GM19452 (cell line): ENCODE results near the gene CALML3.

Experiments
- ATAC-seq: cut with Tn5 transposase; IDR thresholded peaks from one replicate; pipeline ENCODE4 v1.9.1; 2021; ENCODE audit not compliant: unreplicated experiment

CALML3 gene

DNA sequence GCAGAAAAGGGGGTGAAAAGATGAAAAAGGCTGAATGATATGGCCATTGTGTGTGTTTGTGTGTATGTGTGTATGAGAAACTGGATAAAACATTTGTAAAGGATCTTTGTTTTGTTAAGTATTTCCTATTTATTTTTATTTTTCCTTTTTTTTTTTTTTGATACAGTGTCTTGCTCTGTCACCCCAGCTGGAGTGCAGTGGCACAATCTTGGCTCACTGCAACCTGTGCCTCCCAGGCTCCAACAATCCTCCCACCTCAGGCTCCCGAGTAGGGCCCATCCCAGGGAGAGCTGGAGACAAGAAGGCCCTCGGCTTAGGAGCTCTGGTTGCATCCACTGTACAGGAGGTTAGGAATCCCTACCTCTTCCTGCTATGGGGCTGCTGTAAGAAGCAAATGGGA is 18.5 kb upstream of the CALML3 start:
- no peak for ATAC-seq

DNA sequence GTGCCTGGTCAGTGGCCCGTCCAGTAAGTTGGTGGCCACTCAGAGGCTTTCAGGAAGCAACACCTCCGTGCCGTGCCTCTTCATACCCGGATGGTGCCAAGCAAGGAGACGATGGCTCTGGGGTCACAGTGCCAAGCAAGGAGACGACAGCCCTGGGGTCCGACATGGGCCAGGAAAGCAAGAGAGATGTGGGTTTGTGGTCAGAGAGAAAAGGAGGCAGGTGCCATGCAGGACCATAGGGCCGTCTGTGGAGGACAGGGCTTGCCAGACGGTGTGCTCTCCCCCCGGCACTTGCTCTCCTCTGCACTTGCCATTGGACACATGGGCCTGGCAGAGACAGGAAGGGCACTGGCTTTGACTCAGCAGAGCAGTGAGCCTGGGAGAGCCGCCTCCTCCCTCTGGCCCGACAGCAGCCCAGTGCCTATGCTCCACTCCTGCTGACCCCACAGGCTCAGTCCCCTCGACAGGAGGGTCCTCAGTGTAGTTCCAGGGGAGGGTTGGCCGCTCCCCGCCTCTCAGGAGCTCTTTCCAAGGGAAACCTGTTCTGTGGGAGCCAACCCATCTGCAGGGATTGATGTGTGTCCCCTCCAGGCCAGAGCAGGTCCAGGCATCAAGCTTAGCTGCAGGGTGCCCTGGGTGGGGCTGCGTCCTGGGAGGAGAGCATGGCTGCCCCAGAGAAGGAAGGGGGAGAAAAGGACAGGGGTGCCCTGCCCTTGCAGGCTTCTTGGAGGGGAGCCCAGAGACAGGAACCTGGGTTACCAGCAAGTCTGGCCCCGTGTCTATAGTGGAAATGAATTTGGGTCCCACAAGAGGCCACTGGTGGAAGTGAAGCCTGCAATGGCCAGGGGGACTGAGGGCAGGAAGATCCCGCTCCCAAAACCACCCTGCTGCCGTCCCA is 17.8 kb upstream of the CALML3 start:
- no peak for ATAC-seq

DNA sequence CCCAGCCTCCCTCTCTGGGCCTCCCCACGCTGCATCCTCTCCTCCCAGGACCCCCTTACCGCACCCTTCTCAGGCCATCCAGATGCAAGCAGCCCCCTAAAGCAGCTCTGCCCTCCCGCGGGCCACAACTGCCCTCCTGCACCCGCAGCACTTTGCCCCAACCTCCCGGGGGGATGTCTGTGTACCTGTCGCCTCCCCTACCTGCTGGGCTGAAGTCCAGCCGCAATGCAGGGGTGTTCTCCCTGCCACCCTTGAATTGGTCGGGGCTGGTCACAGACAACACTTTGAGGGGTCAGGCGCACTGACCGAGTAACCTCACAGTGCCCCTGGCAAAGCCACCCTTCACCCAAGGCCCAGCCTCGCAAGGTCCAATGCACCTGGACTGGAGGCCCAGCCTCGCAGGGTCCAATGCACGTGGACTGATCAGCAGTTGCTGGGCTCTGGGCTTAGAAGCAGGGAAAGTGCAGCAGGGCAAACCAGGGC is 17.1 kb upstream of the CALML3 start:
- no peak for ATAC-seq

DNA sequence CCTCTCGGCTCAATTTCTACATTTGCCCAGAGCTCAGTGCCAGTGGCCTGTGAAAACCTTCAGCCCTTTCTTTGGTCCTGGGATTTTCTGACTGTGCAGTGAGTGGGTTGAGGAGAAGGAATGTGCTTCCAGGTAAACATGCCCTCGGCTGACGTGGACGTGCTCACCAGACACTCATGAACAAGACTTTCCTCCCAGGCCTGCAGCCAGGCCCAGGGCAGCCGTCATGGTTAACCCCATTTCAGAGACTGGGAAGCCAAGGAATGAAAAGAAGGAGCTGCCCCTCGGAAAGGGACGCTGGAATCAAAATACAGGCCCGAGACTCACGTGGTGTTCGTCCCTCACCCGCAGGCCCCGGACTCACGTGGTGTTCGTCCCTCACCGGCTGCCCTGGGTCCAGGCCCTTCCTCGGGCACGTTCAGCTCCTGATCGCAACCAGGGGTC is 16.6 kb upstream of the CALML3 start:
- ATAC-seq, result no peak

DNA sequence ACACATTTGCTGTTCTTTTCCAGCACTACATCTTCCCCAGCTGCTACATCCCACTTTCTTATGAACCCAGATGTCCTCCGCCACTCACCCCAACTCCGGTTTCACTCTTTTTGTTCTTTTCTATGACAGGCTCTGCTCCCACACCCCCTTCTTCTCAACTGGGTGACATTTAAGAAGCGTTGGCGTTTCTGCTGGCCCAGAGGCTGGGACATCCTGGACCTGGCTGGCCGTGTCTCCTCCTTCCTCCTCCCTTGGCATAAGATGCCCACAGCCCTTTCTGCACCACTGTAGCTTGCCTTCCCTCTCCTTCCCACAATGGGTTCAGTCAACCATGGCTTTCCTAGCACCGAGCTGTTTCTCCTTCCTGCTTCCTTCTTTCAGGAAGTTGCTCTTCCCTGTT is 16.0 kb upstream of the CALML3 start:
- no peak for ATAC-seq

DNA sequence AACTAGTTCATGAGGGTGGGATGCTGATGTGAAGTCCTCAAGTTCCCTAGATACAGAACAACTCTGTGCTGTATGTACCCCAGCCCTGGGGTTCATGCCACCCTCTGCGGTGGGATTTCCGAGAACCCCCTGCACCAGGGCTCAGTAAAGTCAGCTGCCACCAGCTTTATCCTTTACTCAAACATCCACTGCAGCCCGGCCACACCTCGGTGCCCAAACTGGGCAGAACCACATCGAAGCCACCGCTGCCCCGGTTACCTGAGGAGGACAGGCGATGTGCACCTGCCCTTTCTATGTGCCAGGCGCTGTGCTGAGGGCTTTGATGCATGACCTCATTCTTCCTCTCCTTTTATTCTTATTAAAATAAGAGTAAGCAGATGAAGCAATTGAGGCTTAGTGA is 15.5 kb upstream of the CALML3 start:
- no peak for ATAC-seq

DNA sequence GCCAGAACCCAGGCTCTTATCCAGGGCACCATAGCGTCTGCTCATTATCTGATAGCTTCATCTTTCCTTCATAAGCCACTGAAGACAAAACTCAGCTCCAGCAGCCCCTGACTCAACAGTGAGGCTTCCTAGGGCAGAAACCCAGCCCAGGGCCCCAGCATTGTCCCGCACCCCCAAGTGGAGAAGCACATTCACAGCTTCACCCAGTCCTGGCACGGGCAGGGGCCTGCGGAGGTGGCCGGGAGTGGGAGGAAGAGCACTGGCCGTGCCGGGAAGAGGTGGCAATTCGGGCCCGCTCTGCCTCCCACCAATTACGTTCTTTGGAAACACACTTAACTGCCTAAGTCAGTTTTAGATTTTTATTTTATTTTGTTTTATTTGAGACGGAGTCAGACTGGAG is 15.1 kb upstream of the CALML3 start:
- no peak for ATAC-seq

DNA sequence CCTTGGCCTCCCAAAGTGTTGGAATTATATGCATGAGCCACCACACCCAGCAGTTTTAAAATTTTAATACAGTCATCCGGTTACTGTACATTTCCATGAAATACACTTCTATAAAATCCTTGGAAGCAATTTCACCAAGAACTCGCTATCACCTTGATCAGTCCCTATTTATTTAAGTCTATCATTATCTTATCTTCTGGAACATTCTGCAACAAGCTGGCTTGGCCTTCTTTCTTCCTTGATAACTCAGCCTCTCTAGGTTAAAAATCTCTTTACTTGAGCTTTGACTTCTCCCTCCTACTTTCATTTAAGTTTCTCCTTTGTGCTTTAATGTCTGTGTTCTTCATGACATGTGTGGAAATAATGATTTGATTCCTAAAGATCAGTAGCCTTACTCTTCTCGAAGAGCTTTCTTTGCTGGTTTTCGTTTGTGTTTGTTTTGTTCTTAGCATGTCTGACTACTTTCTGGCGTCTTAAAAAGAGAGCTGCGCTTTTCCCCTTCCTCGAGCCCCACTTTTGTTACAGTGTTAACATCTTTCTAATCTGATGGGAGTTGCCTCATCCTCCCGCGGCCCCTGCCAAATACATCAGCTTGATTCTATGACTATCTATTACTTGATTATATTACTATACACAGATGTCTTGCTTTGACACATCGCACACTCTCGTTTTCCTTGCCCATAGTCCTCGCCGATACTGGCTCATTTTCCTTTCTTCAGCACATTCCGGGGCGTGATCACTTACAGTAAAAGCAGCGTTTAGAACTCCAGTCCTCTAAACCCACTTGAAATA is 14.3 kb upstream of the CALML3 start:
- ATAC-seq, result no peak

DNA sequence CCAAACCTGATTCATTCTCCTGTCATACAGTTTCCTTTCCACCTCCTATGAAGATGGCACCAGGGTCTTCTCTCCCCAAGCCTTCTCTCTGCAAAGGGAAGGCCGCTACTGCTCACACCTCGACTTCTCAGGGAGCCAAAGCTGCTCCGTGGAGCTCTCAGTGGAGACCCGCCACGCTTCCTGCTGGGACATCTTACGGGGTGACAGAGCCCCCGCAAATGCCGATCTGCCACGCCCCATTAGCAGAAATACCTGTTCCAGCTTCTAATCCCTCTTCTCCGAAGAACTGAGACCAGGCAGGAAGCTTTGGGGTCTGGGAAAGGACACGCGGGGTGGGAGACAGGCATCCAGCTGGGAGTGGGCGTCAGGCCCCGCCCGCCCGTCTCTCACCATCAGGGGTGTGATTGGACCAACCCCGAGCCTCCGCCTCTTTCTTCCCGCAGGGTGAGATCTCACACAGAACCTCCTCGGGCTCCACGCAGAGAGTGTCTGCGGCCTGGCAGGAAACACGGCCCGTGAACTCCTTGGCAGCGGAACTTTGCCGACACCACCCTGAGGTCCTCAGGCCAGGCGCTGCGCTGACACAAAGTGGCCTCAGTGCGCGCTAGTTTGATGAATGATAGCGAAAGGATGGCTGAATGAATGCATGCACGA is 13.4 kb upstream of the CALML3 start:
- ATAC-seq, result no peak

DNA sequence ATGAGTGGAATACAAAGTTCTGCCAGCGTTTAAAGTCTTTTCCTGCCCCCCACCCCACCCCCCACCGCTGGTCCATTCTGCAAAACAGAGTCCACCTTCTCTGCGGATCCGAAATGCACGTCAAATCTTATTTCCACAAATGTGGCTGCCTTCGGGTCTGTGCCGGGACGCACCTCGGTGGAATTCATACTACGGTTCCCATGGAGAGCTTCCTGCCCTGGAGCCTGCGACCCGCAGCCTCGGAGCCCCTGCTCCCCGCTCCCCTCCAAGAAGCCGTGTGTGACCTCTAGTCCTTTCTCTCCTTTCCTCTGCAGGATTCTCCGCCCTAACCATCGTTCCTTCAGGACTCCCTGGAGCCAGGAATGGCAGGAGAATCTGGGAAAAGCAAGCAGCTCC is 12.9 kb upstream of the CALML3 start:
- no peak for ATAC-seq

DNA sequence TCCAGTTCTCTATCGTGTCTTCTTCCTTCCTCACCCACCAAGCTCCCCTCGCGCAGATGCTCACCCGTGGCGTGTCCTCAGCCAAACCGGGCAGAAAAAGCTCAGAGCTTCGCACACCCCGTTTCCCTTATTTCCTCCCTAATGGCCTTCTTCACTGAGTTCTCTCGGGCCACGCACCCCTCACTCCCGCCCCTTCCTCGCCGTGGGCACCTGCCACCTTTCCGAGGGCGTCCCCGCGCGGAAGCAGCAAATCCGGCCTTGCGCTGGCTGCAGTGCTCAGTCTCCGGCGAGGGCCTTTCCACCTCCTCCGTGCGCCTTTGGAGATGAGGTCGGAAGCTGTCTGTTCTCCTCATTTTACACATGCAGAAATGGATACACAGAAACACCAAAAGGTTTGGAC is 12.4 kb upstream of the CALML3 start:
- ATAC-seq, result no peak

DNA sequence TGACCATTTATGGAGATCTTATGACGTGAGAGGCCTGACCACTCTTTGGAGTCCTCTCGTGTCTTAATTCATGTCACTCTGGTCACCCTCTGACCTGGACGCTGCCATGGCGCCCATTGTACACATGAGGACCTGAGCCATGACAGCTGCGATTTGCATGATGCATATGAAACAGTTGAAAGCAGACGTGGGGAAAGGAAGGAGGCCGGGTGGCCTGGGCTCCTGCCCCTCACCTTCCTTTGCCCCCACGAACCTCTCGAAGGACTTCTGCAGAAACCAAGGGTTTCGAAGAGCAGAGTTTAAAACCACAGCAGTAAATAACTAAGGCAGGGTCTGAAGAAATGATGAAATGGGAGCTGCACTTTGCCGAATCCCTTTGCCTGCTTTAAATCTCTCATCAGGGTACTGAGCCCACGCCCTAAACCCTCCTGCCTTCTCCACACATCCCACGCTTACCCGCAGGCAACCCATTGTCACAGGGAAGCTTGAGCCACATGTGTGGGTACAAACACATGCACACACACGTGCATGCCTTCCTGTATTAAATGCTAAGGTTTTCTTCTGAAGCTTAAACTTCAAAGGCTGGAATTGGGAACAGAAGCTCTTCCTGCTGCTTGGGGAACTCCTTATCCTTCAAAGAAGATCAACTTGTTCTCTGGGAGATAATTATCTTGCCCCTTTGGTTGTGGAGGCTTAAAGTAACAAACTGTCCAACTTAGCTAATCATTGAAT is 11.7 kb upstream of the CALML3 start:
- no peak for ATAC-seq

DNA sequence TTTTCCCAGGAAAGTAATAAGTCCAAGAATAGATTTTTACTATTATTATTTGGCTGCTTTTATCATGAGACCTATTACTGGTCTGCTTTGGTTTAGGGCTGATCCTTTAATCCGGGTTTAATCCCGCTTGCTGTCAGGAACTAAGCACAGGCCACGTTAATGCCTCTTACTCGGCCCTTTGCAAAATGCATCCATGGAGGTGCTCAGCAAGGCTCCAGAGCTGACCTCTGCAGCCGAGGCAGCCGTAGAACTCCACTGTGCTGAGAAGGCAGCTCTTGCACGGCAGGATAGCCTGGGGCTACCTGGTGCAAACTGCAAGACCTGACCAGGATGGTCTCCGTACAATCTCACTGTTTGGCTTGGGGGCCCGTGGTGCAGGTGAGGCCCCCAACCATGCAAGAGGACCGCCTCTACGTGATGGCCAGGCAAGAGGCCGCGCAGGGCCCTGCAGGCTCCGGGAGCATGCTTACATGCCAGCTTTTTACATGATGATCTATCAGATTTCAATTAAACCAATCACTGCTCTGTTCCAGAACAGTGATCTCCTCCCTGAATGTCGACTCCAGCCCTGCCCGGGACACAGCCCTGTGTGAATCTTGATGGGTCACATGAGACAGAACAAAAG is 10.4 kb upstream of the CALML3 start:
- ATAC-seq, result no peak

DNA sequence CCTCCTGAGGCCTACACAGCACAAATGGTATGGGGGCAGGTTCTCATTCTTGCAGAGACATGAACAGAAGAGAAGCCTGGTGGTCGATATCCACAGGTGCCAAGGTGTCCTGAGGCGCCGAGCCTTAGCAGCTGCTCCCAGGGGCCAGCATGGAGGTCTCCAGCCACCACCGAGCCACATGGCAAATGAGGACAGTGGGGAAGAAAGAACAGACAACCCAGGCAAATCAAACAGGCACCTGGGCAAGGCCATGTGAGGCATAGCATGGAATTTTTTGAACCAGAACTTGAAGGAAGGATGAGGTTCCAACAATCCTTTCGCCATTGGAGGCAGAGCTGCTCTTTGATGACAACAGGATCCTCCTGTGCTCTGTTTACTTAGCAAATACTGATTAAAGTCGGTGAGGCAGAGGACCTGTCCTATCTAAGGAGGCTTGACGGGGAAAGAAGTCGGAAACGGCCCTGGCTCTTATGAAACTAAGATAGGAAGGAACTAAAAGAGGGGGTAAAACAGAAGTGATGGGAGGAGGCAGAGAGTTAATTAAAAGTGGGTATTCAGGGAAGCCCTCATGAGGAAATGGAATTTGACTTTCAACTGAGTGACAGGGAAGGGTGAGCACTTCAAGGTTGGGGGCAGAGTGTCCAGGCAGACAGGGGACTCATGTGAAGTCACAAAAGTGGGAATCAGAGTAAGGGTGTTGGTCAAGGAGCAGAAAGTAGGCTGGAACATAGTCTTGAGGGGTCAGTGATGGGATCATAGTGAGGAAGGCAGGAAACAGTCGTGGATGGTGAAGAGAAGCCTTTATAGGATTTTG is 8.6 kb upstream of the CALML3 start:
- no peak for ATAC-seq

DNA sequence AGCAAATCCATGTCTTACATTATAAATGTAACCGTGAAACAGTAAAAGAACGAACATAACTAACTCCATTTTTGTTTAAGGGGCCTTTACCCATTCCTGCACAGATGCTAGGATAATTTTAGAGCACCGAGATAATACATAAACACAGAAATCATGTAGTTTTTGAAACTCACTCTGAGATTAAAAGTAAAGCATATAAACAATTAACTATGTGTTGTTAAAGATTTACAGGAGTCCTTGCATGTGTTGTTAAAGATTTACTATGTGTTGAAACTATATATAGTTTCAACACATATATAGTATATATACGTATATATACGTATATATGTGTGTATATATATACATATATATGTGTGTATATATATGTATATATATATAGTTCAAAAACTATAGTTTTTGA is 7.2 kb upstream of the CALML3 start:
- ATAC-seq, result no peak

DNA sequence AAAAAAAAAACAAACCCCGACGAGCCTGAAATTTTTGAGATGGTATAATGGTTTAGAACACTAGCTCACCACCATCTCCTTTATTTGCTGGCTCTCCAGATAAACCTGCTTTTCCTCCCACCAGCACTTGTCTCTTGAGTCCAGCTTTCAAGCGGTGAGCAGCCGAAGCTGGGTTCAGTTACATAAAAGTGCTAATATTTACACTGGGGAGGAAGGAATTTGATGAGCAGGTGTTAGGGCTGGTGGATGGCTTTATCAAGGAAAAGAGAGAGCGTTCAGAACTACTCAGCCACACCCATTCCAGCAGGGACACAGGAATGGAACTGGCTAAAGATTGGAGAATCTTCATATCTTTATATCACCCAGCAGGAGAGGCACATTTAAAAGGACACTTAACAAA is 6.6 kb upstream of the CALML3 start:
- no peak for ATAC-seq

DNA sequence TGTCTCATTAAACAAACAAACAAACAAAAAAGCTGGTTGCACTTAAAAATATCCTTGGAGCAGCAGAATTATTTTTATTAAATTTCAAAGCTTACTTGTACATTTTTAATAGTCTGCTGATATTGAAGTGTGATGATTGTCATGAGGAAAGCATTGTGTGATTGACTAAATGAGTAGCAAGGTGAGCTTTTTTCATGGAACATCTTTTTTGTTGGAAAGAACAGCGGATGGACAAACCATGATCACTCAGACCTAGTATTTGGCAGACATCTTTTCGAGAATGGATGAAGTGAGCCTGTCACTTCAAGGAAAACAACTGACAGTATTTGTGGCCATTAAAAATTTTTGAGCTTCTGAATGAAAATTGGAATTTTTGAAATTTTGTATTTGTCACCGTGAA is 5.7 kb upstream of the CALML3 start:
- no peak for ATAC-seq

DNA sequence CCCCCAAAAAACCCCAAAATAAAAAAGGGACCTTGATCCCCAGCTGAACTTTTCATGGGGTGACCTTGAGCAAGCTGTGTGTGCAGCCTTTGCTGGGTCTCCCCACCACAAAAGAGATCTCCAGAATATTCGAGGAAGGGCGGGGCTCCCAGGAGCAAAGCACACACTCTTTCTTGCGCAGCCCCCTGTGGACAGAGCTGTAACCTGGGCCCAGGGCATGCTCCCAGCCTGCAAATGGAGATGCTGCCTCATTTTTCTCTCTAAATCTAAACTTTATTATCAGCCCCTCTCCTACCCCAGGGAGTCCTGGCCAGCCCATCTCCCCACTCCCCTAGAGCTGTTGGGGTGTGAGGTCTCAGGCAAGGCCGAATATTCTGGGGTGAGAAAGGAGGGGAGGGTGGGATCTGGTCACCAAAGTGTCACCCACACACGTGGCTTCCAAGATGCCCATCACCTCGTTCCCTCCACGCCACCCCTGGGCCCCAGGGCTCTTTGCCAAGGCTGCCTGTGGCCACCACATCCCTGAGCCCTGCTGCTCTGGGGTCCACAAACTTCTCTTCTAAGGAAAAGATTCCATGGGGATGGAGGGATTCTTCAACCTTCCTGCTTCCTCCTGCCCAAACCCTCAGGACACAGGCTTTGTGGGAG is 1.7 kb upstream of the CALML3 start:
- ATAC-seq, result no peak
